Stimulated activated CD4-positive, alpha-beta T cell treated with anti-CD3 and anti-CD28 coated beads, Interleukin-1b, Interleukin-23, amount 100 ng/mL, for 4 hours (primary cell): ENCODE data around the gene ARGFX.
"Not testable (repeated sequence)": the region's sequence is repeated elsewhere in the genome, so short reads cannot be mapped to it uniquely, and the experiment has no call there.

Experiments used
- DNase-seq, 2 donors: peaks; one replicate each; pipeline ENCODE4 v3.0.0-alpha.2; 2020; ENCODE audit warnings: low read depth in 2 of 2

ARGFX gene

DNA sequence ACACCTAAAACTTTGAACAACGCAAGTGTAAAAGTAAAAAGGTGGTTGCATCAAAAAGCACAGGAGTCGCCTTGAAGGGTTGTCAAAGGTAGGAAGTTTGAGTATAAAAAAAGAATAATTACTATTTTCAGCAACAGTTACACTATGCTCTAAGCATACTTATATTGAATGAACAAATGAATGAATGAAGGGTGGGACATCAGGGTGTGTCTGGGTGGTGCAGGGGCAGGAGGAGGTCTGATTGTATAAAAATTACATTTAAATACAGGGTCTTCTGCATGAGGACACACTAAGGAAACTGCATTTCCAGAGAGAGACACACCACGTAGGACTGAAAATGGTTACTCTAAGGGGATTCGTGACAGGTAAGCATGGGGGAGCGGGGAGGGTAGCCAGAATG lies at the start of gene ARGFX:
TSS of gene ARGFX (plus strand) at position 301 of the 400 bp plus-strand sequence. CDS start 2,765 bp downstream, outside the sequence.
- DNase-seq = no peak

DNA sequence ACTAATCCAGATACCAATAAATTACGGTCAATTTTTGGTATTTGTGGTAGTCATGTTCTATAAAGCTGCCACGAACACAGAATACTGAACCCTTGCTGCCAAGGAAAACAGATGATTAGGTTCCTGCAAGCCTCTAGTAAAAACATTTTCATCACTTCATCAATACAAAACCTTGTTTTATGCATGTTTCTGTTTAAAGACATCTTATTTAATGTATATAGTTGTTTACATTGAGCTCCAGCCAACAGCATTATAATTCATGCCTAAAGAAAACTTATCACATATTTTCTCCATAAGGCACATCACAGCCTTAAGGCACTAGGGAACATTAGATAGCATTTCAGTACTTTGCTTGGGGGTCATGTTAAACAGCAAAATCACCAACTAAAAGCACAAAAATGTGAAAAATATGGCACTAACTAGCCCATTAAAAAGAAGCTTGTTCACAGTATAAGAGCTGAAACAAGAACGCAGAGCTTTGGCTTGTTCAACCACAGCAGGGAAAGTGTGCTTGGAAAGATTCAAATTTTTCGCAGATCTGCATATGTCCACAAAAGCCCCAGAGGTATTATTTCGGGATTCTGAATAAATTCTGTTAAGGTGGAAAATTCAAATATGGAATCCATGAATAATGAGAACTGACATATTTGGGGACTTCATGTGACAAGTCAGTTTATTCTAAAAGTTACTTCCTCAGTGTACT lies 49.6 kb upstream of the ARGFX start:
- no peak for DNase-seq

DNA sequence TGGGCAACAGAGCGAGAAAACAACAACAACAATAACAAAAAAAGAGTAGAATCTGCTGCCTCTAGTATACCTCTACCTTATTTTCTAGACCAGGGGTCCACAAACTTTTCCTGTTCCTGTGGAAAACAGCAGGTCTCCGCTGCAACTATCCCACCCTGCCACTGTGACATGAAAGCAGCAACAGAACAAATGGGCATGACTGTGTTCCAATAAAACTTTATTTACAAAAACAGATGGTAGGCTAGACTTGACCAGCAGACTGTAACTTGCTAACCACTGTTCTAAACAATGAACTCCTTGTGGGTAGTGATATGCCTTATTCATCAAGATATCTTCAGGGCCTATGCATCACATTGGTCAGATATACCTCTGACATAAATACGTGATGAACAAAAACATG lies 47.2 kb upstream of the ARGFX start:
- DNase-seq = no peak

DNA sequence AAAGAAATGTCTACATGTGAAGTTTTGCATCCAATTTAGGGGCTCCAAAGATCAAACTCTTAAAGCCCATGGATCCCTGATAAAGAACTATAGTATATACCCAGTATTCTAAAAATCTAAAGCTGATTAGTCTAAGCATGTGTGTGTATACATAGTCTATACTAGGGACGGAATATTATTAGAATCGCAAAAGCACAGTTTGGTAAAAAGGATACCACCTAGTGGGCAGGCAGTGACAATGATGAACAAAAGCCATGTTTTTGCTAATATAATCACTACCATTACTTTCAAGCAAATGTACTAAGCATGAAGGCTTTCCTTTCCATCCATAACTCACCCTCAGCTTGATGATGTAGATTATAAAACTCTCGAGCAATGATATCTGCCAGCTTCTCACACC lies 38.4 kb upstream of the ARGFX start:
- no peak for DNase-seq

DNA sequence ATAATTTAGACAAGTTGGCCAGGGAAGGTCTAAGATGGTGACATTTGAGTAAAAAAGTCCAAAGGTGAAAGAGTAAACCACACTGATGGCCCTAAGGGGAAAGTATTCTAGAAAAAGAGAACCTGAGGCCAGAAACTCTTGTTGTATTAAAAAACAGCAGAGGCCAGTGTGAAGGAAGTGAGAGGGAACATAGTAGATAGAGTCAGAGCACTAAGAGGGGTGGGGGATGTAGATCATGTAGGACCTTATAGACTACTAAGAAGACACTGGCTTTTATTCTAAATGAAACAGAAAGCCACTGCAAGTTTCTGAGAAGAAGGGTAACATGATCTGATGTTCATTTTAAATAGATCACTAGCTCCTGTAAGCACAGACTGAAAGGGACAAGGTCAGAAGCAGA lies 36.5 kb upstream of the ARGFX start:
- no peak for DNase-seq

DNA sequence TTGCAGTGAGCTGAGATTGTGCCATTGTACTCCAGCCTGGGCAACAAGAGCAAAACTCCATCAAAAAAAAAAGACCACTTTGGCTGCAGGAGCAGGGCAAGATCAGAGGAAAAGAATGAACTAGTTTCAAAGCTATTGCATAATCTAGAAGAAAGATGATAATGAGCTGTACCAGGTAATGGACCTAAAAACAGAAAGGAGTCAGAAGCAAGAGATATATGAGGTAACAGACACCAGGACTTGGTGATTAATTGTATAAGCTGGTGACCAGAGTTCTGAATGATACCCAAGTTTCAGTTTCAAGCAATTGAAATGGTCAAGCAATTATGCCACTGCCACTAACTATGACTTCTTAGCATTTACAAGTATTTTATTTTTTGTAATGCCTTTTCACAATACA lies 24.8 kb upstream of the ARGFX start:
- no peak for DNase-seq

DNA sequence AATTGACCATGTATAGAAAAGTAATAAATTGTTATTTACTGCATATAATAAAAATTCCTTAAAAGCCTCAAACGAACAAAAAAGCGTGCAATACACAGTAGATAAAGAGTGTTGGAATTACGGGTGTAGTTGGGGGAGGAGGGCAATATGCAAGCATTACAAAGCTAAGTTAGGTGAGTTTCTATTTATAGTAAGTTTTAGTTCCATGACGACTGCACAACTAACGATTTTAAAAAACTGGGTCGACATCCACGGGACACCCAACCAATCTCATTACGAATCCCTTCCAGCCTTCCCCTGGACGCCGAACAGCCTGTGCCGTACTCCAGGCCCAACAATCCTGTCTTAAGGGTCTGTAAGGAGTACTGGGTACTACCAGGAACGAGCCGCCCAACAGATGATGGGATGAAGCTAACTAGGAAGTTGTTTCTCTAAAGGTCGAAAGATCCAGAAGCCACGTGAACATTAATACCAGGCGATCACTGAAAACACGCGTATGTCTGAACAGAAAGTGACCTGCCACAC lies 22.6 kb upstream of the ARGFX start:
- no peak for DNase-seq

DNA sequence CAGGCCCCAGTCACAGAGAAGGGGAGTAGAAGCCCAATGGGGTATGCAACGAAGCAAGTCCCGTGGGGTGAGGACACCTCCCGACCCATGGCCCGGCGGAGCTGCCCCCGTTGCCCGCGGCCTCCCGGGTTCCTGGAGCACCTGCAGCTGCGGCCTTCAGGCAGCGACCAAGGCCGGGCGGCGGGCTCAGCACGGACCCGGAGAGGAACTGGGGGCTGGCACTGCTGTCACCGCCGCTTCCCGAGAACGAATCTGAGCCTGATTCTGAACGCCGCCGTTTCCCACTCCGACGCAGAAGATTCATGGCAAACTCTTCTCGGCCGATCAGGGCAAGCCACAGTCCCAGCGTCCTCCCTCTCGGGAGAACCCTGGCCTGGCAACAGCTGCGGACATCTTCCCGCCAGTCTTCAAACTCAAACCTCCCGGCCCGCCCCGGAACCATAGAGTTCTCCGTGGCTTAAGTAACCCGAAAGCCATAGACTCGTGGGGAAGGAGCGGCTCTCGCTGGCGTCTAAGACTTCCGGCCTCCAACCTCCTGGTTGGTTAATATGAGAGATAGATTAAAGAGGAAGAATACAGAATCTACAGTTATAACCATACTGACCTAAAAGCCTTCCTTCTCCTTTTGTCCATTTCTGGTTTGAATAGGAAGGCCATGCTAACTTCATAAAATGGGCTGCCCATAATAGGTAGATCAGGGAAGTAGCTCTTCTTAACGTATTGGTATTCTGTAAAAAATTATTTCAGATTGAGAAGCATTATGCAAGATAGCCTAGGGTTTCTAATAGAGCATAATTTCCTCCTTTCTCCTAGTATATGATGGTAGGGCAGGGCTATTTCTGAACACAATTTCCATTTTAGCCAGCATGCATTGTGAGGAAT lies 21.9 kb upstream of the ARGFX start, which contains the start of gene POLQ:
TSS of gene POLQ (minus strand) at position 415 of the 882 bp plus-strand sequence. CDS start at position 304, 111 bp downstream.
- peak; percentile 71 to 76 for DNase-seq

DNA sequence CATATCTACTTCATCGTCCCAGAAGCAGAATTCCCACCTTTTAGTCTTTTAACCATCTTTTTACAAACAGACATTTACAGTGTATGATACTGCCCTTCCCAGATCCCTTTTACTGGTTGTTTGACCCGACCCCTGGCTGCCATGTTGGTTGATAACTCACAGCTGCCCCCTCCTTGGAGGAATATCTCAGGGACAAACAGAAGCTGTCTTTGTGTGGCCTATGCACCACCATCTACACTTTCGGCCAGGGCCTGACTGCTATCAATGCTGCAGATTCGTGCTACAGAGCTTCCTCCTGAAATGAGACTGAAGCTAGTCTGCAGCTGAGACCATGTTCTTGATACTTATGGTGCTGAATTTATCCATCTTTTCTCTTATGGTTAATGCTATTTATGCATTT lies 15.4 kb upstream of the ARGFX start:
- no peak for DNase-seq

DNA sequence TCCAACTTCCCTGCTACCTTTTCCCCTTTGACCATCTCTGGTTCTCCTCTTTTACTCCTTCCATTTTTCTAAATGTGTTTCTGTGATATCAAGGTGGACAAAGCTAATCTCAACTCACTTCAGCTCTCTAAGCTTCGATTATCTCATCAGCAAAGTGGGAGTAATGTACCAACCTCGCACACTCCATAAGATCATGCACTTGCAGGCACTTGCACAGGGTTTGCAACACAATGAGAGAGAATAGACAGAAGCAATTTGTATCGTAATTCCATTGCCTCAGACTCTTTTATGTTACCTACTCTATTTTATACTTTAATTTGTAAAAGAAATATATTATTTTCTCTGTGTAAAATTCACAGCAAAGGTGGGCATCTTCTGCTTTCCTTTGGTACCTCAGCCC lies 15.0 kb upstream of the ARGFX start:
- DNase-seq = no peak

DNA sequence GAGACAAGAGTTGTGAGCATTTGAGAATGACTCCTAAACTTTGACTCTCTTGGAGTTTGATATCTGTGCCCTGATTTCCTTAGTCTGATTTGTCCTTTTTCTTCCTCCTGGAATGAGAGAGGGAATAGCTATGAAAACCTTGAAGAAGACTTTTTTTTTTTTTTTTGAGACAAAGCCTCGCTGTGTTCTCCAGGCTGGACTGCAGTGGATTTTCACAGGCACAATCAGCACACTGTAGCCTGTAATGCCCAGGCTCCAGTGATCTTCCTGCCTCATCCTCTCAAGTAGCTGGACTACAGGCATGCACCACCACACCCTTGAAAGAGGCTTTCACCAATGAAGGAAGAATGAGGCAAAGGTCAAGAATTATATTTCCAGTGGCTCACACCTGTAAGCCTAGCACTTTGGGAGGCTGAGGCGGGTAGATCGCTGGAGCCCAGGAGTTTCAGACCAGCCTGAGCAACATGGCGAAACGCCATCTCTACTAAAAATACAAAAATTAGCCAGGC lies 10.3 kb upstream of the ARGFX start:
- DNase-seq = no peak

DNA sequence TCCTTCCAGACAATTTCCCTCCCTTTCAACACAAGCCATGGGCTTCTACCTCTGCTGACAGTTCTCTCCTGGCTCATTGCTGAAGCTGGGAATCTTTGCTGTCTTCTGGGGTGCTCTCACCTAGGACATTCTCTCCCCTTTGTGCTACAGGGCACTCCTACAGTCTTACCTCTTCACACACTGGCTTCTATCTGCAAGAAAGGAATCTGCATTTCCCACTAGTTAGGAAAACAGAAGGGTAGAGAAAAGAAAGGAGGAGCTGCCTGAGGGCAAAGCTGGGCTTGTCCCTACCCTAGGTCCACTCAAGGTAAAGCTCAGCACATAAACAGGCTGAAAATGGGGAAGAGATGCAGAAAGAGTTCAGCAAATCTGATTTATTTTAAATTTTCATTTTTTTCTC lies 5.6 kb upstream of the ARGFX start:
- no peak for DNase-seq

DNA sequence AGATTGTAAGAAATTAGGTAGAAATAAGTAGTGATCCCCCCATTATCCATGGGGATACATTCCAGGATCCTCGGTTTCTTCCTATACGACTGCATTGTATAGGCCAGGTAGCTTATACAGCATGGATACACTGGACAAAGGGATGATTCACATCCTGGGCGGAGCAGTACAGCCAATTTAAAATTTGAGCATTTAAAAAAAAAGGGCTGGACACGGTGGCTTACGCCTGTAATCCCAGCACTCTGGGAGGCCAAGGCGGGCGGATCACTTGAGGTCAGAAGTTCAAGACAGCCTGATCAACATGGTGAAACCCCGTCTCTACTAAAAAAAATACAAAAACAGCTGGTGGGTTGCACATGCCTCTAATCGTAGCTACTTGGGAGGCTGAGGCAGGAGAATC lies 976 bp upstream of the ARGFX start:
- DNase-seq = no peak

DNA sequence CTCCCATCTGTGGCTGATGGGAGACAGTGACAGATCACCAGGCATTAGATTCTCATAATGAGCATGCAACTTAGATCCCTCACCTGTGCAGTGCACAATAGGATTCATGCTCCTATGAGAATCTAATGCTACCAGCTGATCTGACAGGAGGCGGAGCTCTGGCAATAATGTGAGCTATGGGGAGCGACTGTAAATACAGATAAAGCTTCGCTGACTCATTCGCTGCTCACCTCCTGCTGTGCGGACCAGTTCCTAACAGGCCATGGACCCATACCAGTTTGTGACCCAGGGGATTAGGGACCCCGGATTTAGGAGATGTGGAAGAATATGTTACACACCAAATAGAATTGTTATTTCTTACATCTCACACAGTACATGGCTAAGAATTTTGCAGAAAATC lies 6.7 kb downstream of the ARGFX start:
- no peak for DNase-seq

DNA sequence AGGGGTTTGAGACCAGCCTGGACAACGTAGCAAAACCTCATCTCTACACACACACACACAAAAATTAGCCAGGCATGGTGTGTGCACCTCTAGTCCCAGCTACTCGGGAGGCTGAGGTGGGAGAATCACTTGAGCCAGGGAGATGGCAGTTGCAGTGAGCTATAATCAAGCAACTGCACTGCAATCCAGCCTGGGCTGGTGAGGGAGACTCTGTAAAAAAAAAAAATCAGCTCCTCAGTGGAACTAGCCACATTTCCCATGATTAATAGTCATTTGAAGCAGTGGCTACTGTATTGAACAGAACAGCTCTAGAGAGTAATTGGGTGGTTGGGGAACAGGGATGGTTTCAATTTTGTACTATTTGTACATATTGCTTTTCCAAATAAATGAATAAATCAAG lies 13.9 kb downstream of the ARGFX start:
- DNase-seq = no peak

DNA sequence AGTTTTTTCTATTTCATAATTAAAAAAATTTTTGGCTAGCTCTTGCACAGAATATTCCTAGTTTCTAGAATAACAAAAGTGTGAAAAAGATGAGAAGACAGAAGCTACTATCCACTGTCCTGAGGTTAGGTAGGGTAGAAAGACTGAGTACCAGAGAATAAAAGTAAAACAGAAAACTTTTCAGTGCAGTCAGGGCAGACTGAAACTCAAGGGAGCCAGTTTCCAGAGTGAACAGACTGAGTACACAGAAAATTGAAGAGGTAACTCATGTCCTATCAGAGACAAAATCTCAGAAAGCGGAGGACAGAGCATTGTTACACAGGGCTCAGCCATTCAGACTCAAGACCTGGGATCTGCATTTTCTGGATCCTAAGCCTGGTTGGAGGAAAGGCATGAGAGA lies 16.7 kb downstream of the ARGFX start:
- DNase-seq = no peak

DNA sequence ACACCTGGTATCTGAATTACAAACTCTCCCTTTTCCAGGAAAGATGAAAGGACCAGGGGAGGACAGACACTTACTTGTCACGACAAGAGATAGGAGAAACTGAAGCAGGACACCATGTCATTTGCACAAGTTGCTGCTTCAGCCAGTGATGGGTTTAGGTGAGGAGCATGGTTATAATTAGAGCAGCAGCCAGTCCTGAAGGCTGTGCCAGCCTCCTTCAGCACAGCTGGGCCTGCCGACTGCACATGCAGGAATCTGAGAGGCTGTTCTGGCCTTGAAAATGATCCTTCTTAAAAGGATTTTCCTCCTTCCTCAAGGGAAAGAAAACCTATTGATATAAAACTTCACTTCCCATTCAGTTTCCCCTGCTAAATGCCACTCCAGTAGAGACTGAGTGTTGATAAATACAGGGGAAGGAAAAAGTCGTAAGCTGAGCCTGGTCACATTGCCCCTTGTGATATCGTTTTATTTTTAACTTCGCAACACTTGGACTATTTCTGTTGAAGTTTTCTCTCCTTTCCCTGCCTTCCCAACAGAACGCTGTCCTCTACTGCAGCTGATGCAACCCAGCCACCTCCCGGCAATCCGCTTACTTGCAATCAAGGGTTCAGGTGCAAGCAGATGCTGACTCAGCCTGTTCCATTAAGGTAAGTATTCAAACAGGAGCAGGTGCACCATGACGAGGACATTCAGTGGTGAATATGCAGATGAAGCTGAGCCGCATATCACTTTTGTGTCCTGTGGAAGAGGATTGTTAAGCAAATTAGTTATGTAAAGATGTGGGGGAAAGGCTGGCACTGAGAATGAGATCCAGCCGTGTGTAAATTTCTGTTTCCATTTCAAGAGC lies 25.3 kb downstream of the ARGFX start, which contains the start of gene FBXO40:
TSS of gene FBXO40 (plus strand) at position 524 of the 847 bp plus-strand sequence. CDS start 27,197 bp downstream, outside the sequence.
- no peak for DNase-seq

DNA sequence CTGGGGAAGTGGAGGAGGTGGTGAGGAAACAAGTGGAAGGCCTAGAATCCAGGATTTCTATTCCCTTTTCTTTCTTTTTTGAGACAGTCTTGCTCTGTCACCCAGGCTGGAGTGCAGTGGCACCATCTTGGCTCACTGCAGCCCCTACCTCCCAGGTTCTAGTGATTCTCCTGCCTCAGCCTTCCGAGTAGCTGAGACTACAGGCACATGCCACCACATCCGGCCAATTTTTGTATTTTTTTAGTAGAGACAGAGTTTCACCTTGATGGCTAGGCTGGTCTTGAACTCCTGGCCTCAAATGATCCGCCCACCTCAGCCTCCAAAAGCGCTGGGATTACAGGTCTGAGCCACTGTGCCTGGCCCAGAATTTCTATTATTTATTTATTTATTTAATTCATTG lies 26.1 kb downstream of the ARGFX start:
- not testable (repeated sequence) for DNase-seq

DNA sequence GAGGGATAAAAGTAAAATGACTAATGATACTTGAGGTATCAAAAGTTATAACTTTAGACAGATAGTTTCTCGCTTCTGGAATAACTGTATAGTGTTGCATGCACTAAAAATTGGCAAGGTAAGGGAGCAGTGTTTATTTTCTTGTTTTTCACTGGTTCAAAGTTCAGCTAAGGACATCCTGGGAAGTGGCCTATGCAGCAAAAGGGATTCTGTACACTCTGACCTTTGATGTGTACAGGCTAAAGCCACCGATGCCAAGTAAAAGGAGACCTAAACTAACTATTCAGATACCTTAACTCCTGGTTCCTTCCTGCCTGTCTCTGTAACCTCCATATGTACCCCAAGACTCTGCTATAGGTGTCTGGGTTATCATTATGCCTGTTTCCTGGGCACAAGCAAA lies 27.1 kb downstream of the ARGFX start:
- DNase-seq = no peak

DNA sequence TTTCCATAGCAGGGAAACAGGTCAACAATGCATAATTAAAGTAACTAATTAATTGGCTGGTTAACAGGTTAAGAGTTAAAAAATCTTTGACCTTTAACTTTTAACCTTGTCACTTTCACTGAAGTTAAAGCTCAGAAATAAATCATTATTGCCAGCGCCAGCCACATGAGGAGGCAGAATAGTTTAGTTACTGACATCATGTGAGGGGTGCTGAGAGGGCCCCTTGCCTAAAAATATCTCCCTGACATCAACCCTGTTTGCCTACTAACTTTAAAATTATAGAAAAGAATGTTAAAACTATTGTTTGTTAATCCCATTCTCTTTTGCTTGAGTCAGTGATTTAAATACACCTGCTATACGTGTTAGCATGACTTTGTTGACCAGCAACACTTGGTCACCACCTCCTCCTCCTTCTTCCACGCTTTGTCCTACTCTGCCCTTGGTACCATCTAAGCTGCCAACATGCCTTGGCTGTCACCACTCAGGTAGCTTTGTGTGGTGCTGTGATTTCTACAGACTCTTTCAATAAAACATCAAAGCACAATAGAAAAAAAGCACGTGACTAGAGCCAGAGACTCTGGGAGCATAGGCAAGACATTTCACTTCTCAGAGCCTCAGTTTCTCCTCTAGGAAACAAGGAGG lies 28.1 kb downstream of the ARGFX start:
- DNase-seq = no peak

DNA sequence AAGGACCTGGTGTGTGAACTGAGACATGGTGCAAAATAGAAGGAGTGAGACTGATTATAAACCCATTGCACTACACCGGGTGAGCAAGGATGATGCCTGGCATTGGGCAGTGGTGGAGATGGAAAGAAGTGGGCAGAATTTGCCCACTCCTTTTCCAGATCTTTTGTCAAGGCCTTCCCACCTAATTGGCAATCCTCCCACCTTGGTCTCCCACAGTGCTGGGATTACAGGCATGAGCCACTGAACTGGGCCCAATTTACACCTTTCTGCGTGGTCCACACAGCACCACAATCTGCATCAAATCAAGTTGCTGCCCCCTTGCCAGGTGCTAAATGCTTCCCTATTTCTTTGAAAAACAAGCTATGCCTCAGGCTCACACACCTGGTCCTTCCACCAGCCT lies 30.8 kb downstream of the ARGFX start:
- DNase-seq = no peak
